Heart left ventricle (tissue), 16 donors: ENCODE results near the gene OR2V1. TPM values are rescaled to one million over a fixed set of nuclear protein-coding genes. Genes with fewer than 3 reads are reported as not detected.

Experiments
- ATAC-seq, 4 donors: fragments of 200-7000 bp; cut with Tn5 transposase; one replicate each; pipeline ENCODE4 v1.9.1; 2020 to 2022; ENCODE audit warnings: moderate library complexity in 4 of 4, mild to moderate bottlenecking in 3 of 4, moderate number of reproducible peaks in 1 of 4
- DNase-seq, 5 donors: peaks; one replicate each; pipeline ENCODE4 v3.0.0-alpha.2; 2020
- H3K27ac ChIP-seq, 12 donors: fragments of 200-600 bp; sonication (generic) in 4 of 12; one replicate each; pipeline versions ENCODE4 v1.5.0 to v1.8.0; 2016 to 2022; ENCODE audit warnings: mild to moderate bottlenecking in 2 of 12
- H3K27me3 ChIP-seq, 9 donors: fragments of 200-600 bp; sonication (generic) in 2 of 9; one replicate each; pipeline versions ENCODE4 v1.5.1 to v1.8.0; 2016 to 2022; ENCODE audit warnings: mild to moderate bottlenecking in 3 of 9
- H3K36me3 ChIP-seq, 9 donors: fragments of 200-600 bp; sonication (generic) in 2 of 9; one replicate each; pipeline versions ENCODE4 v1.5.0 to v1.8.0; 2018 to 2022; ENCODE audit warnings: mild to moderate bottlenecking in 2 of 9
- H3K4me1 ChIP-seq, 12 donors: fragments of 200-600 bp; sonication (generic) in 4 of 12; one replicate each; pipeline versions ENCODE4 v1.5.0 to v1.8.0; 2016 to 2022; ENCODE audit warnings: mild to moderate bottlenecking in 3 of 12
- H3K4me3 ChIP-seq, 12 donors: fragments of 200-600 bp; sonication (generic) in 4 of 12; one replicate each; pipeline versions ENCODE4 v1.5.0 to v1.8.0; 2017 to 2022; ENCODE audit warnings: mild to moderate bottlenecking in 9 of 12, moderate library complexity in 4 of 12
- H3K9me3 ChIP-seq, 12 donors: fragments of 200-600 bp; sonication (generic) in 4 of 12; one replicate each; pipeline versions ENCODE4 v1.5.0 to v1.8.0; 2016 to 2022; ENCODE audit warnings: mild to moderate bottlenecking in 1 of 12
- CTCF ChIP-seq, 12 donors: fragments of 200-600 bp; sonication (generic) in 4 of 12; IDR thresholded peaks; one replicate each; pipeline versions ENCODE4 v1.5.0 to v1.8.0; 2018 to 2022; ENCODE audit warnings: antibody characterized with exemption in 12 of 12, mild to moderate bottlenecking in 5 of 12
- POLR2A ChIP-seq, 2 donors: fragments of 450-650 bp; IDR thresholded peaks; one replicate each; pipeline ENCODE4 v1.6.1; 2017; ENCODE audit warnings: antibody characterized with exemption in 2 of 2, mild to moderate bottlenecking in 2 of 2, moderate library complexity in 2 of 2
- WGBS, 4 donors: extraction: QIAGEN DNeasy Blood & Tissue Kit in 2 of 4; methylation state at CpG; one replicate each; pipeline versions ENCODE4 v1.1.5 to v1.1.7; 2013 to 2018; 5-methylcytosine and 5-hydroxymethylcytosine counted together
- intact Hi-C, 10 donors: fragments of 100-400 bp; cut with DNase I; formaldehyde crosslinking; loops; one replicate each; pipeline versions ENCODE4 v1.11.1 to v1.14.2; 2022
- polyA plus RNA-seq, 2 donors: library from polyadenylated mRNA; stranded (reverse); fragments of 200-250 nt; gene quantifications; one replicate each; pipeline ENCODE4 v1.2.3, GENCODE V29; 2013
- total RNA-seq, 9 donors: library from RNA; depleted of rRNA in 2 of 9; stranded (reverse); fragments of >200 nt in 2 of 9; fragmentation: NEBNext Ultra II Directional in 3 of 9; extraction: Animal tissue kit (Norgen Biotek cat#: 25700) in 3 of 9; gene quantifications; one replicate each; pipeline versions ENCODE4 v1.1.0 to v1.2.4, GENCODE V29; 2016 to 2023
- donor health status: ischemic (EF 13 %, LVEDD 7.1; RV severe dilation, severe dysfunction).
- donor health status: healthy with polysubstance abuse.
- donor health status: DM: no; HTN: yes; CAD: no.
- donor health status: DM: no; HTN: no; CAD: no.
- donor health status: ischemic (EF 25% LVEDD 6.9; RV normal size, moderate dysfunction).
- donor health status: ischemic (EF 25% LVEDD 5.7; RV mildly dilated, moderate dysfunction).
- donor health status: healthy.
- donor health status: DM: yes; HTN: yes; CAD: no.
- donor health status: ischemic (EF 35%, LVEDD 5.7; RV mildly dilated, moderate dysfunction).
- donor health status: nonischemic (EF 11% LVEDD 7.7; RV severe dilation, severe dysfunction).
- donor health status: DM: yes; HTN: yes; CAD: no.
- donor health status: PGD.
- donor health status: ischemic (EF 29% LVEDD 5.4; RV normal size, mild dysfunction).
- donor health status: nonischemic (EF 23%, LVEDD 6.1; RV moderate dilation, normal function).

OR2V1 gene
- total and polyA plus RNA-seq, 11 donors: not detected

- WGBS, 4 donors: 55 to 58% (median 56%) methylated on average over 20 of the region's 20 CpGs
- Histone ChIP-seq H3K27ac (peak overlapping the region in 5 of 12 donors; percentile 11 to 81 (median 70)), H3K36me3 (no peaks in the 10 kb centered on the region), H3K27me3 (peaks cover 0 to 15% (median 10%) of the 10 kb centered on the region in 9 donors), H3K4me3 (peak overlapping the region in 1 of 12 donors; percentile 53), H3K9me3 (no peaks in the 10 kb centered on the region), H3K4me1 (peaks cover 0 to 14% (median 2%) of the 10 kb centered on the region in 12 donors)
- intact Hi-C loops: loop anchor here (2.0 to 10.0 kb wide), 7 partner anchors 105 to 377 kb away; partner anchors contain the start of gene ZFP62 (in 4 of the 10)
- TF ChIP-seq CTCF (IDR thresholded peaks at IDR 0.05) (peak; percentile 83 to 91 (median 85)), POLR2A (IDR thresholded peaks at IDR 0.05) (no peak)
- ATAC-seq (peak; percentile 72 to 94 (median 92)), DNase-seq (peak; percentile 79 to 91 (median 81))
These were observed 28.6 kb upstream of the OR2V1 start for GRCh38 chr5:181159286-181160151.

DNA sequence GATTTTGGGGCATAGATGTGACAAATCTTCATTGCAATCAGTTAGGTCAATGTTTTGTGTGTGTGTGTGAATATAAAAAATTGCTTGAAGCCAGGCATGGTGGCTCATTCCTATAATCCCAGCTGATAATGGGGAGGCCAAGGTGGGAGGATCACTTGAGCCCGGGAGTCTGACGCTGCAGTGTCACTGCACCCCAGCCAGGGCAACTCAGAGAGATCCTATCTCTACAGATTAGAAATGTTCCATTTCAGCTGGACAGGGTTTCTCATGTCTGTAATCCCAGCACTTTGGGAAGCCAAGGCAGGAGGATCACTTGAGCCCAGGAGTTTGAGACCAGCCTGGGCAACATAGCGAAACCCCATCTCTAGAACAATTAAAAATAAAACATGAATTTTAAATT lies 27.9 kb upstream of the OR2V1 start:
- Histone ChIP-seq H3K4me3 (no peak overlapping the region), H3K27me3 (peaks cover 0 to 14% (median 6%) of the 10 kb centered on the region in 9 donors), H3K4me1 (peaks cover 0 to 14% (median 2%) of the 10 kb centered on the region in 12 donors), H3K9me3 (no peaks in the 10 kb centered on the region), H3K27ac (no peak overlapping the region), H3K36me3 (no peaks in the 10 kb centered on the region)
- TF ChIP-seq POLR2A (IDR thresholded peaks at IDR 0.05) (no peak), CTCF (IDR thresholded peaks at IDR 0.05) (no peak)
- DNase-seq (no peak), ATAC-seq (no peak)
- intact Hi-C loops: loop anchor here in 9 of 10 donors (2.0 to 10.0 kb wide), 7 partner anchors 104 to 377 kb away; partner anchors contain the start of gene ZFP62 (in 4 of the 9)
- WGBS, 4 donors: 82 to 95% (median 88%) methylated on average over 3 of the region's 3 CpGs

DNA sequence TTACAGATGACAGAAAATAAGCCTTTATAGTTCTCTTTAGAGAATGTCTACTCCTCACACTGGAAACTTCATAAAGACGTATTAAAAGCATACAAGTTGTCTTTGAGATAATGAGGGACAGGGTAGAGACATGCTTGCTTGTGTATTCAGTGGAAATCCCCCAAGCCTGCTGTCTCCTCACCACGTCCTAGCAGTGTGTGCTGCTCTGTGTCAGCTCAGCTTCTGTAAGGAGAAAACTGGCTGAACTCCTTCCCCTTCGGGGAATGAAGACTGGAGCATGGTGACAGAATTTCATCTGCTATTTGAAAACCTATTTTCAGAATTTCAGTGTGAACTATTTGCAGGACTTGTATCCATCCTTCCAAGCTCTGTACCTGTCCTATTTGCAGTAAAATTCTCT lies 25.8 kb upstream of the OR2V1 start:
- whole genome bisulfite sequencing, 4 donors: 49 to 66% (median 59%) methylated on average over 3 of the region's 3 CpGs
- Histone ChIP-seq H3K27ac (no peak overlapping the region), H3K4me3 (no peak overlapping the region), H3K9me3 (no peaks in the 10 kb centered on the region), H3K36me3 (no peaks in the 10 kb centered on the region), H3K4me1 (peaks cover 0 to 13% (median 2%) of the 10 kb centered on the region in 12 donors), H3K27me3 (peaks cover 0 to 11% (median 0%) of the 10 kb centered on the region in 9 donors)
- DNase-seq: no peak
- no peak for ATAC-seq
- TF ChIP-seq CTCF (IDR thresholded peaks at IDR 0.05) (no peak), POLR2A (IDR thresholded peaks at IDR 0.05) (no peak)
- intact Hi-C loops: loop anchor here in 9 of 10 donors (5.0 to 10.0 kb wide), 6 partner anchors 102 to 374 kb away; partner anchors contain the start of gene ZFP62 (in 4 of the 9)

GRCh38 chr5:181153814-181154213 lies 22.8 kb upstream of the OR2V1 start:
- Histone ChIP-seq H3K4me3 (no peak overlapping the region), H3K9me3 (no peaks in the 10 kb centered on the region), H3K36me3 (no peaks in the 10 kb centered on the region), H3K27me3 (peaks cover 0 to 25% (median 6%) of the 10 kb centered on the region in 9 donors), H3K27ac (no peak overlapping the region), H3K4me1 (peaks cover 0 to 5% (median 0%) of the 10 kb centered on the region in 12 donors)
- TF ChIP-seq POLR2A (IDR thresholded peaks at IDR 0.05) (no peak), CTCF (IDR thresholded peaks at IDR 0.05) (no peak)
- WGBS, 4 donors: 56 to 68% (median 59%) methylated on average over 5 of the region's 5 CpGs
- intact Hi-C loops: loop anchor here in 7 of 10 donors (10.0 kb wide), 4 partner anchors 99 to 369 kb away; partner anchors contain the start of gene ZFP62 (in 4 of the 7)
- ATAC-seq (no peak), DNase-seq (no peak)
